HG03565 (cell line): ENCODE measurements around the gene REC114.
"Not testable (repeated sequence)": the region's sequence is repeated elsewhere in the genome, so short reads cannot be mapped to it uniquely, and the experiment has no call there.

ENCODE experiments used
- ATAC-seq: cut with Tn5 transposase; IDR thresholded peaks from one replicate; pipeline ENCODE4 v1.9.1; 2021; ENCODE audit warnings: mild to moderate bottlenecking, moderate library complexity; ENCODE audit not compliant: unreplicated experiment

The REC114 gene

DNA sequence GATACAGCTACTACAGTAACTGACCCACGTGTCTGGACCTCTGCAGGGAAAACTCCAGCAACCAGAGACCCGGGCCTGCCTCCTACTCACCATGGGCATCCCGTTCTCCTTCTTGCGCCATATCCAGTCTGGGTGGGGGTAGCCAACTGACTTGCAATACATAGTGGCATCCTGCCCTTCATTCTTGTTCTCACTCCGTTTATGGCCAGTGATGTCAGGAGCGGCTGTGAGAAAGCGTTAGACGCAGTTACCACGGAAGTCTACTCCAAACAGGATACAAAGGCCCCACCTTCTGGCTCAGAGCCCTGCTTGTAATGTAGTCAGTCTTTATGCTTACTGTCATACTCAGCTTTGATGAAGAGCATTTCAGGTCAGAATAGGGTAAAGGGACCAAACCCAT lies 130.6 kb downstream of the REC114 start:
- no peak for ATAC-seq

DNA sequence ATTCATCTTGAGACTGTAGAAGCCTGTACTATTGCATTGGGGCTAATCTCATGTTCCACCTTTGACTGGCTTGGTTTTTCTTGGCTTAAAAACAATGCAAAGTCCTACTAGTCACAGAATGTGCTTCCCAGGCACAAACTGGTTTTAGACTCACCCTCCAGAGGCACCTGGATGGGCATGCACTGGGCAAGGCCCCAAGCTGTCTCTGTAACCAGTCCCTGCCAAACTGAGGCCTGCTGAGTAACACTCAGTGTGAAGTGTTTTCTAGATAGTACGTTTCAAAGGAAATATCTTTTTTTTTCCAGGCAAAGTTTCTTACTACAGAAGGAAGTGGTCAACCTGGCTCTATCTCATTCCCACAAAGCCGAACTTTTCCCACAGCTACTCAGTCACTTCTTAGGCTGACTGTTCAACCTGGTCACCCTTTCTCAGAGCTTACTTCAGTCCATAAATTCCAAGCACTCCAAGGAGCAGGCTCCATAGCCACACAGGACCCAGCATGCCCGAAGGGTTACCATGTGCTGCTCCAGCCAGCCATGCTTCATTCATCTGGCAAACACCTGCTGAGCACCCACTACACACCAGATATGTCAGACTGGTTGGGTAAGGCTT lies 132.8 kb downstream of the REC114 start:
- ATAC-seq, result no peak

DNA sequence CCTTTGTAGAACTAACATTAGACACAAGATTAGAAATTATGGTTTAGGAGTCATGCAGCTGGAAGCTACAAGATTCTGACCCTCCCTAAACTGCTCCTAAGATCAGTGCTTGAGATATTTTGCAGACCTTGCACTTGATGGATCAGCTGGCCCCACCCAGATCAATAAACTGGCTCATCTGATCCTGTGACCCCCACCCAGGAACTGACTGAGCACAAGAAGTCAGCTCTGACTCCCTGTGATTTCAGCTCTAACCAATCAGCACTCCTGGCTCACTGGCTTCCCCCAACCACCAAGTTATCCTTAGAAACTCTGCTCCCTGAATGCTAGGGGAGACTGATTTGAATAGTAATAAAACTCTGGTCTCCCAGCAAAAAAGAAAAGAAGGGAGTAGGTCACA lies 134.6 kb downstream of the REC114 start:
- not testable (repeated sequence) for ATAC-seq

DNA sequence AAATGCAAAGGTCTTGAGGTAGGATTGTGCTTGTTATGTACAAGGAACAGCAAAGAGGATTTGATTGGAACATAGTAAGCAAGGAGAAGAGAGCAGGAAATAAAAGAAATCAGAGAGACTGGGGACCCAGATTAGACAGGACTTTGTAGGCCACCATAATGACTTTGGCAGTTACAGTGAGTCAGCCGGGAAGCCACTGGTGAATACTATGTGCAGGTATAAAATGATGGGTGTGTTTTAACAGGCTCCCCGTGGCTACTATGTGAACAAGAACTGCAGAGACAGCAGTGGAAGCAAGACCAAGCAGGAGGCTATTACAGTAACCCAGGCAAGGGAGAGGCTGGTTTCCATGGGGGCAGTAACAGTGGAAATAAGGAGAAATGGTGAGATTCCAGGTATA lies 135.1 kb downstream of the REC114 start:
- no peak for ATAC-seq

DNA sequence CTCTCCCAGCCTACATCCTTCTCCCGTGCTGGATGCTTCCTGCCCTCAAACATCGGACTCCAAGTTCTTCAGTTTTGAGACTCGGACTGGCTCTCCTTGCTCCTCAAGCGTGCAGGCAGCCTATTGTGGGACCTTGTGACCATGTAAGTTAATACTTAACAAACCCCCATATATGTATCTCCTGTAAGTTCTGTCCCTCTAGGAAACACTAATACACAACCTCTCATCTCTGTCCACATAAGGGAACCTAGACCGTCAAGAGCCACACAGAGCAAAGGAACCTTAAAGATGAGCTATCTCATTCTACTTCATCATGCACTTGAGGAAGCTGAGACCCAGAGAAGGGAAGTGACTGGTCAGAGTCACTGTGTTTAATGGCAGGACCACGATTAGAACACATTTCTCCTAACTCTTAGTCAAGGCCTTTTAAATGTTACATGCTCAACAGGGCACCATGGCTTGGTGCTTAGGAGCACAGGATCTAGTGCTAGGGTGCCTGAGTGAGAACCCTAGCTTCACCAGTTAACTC lies 140.0 kb downstream of the REC114 start:
- ATAC-seq, result no peak

DNA sequence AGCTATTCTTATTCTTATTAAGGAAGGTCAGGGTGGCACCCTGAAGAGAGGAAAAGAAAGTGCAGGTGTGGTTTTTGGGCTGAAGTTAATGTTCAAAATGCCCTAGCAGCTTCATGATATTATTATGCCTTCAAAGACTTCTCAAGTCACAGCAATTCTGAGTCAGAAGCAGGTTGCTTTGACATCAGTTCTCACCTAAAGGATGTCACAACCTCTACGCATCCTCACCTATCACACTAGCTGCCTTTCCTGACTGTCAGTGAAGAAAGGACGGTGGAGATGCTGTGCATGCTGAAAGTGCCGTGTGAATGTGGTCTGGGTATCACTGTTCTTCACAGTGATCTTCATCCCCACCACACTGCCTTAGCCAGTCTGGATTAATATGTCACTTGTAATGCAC lies 140.6 kb downstream of the REC114 start:
- ATAC-seq, result no peak

DNA sequence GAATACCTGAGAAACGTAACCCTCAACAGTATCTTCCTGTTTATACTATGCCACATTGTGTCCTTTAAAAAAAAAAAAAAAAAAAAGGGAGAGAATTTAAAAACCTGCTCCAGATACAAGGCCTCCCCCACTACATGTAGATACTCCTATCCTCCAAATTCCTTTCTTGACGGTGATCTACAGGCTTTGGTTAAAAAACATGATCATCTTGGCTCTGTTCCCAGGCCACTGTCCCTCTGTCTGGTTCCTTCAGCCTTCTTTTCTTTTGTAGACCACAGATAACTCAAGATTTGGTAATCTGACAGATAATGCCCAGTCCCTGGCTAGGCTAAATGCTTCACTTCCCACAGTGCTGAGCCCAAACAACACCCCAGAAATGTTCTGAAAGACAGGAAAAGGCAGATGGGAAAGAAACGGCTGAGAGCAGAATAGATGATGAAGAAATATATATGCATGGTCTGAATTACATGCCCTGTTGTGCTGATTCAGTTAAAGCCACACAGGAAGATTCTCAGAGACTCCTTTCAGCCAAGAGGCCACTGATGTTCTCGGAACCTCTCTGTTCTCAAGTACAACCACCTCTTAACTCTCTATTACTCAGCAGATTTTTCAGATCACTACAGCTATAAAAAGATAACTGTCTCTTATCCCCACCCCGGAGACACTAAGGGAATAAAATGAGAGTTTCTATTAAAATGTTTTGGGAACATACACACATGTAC lies 141.9 kb downstream of the REC114 start:
- ATAC-seq, result no peak

DNA sequence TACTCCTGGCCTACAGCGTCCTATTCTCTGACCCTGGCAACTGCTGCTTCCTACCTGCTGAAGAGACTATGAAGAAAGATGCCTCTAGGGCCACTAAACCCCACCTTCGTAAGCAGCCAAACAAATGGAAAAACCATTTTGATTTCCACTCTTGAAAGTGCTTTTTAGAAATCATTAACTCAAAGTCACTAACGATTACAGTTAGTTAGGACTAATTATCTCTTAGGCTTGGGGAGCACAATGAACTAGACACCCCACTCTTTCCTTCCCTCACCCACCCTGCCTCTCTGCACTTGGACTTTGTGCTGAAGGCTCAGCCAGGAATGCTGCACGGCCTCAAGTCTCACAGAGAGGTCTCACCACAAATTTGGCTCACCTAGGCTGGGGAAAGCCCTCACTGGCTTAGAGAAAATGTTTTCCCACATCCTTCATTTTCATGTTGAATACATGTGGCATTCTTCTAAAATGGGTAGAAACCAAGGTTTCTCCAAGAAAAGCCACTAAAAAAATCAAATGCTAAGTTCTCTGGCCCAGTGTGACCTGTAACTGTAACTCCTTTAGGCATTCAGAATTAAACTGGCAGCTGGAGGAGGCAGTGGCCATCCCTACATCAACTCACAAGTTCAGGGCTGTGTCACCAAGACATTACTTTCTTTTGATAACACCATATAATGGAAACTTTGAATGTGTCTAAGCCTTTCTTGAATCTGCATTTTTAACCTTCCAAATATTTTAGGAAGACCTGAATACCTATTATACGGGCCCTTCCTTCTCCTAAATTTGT lies 143.1 kb downstream of the REC114 start:
- ATAC-seq, result no peak

DNA sequence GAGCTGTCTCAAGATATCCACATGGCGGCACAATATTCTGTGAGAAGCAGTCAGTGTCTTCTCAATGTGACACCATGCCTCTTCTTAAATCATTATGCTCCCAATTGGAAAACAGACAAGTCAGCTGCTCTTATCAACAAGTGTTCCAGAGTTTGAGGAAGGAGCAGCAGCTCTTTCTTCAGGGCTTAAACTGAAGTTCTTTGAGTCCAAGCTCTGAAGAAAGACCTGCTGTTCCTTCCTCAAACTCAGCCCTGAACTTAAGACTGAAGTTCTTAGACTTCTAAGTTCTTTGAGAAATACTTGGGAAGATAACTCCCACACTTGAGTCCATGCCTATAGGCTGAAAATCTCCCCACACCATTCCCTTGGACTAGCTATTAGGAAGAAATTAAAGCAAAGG lies 146.8 kb downstream of the REC114 start:
- ATAC-seq, result no peak

DNA sequence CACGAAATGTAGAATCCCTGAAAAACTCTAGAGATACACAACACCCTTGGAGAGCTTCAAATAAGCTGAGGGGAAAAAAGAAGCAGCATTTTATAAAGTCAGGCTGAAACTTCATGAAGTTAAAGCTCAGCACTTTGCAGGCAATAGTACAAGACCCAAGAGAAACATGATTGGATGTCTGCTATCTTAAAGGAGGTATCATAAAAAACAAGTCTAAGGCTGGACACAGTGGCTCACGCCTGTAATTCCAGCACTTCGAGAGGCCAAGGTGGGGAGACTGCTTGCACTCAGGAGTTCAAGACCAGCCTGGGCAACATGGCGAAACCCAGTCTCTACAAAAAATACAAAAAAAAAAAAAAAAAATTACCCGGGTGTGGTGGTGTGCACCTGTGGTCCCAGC lies 147.3 kb downstream of the REC114 start:
- no peak for ATAC-seq

DNA sequence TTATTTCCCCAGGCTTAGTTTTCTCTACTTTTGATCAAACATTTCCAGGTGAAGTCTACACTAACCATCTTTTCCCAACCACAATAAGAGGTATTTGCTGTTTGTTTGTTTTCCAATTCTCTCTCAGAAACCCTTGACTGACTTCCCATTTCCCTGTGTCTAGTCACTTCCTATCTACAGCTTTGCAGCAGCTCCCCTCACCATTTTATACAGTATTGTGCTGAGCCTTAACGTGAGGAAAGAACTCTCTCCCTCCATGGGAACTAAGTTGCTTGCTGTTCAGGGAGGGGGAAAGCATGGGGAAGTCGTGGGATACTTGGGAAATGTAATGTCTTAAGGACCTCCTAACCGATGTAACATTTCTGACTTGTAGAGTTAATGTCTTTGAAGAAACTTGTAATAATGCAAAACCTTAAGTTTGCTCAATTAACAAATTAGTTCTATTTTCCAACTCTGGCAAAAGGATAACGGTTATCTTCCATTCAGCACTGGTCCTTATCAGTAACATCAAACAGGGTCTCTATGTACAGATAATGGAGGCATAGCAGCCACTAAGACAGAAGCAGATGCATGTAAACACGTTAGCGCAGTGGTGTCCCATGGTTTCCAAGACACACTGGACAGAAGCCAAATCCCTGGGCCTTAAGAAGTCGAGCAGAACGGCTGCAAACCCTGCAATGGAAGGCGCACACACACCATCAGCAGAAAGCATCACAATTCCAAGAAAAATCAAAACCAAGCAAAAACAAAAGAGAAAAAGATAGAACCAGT lies 150.5 kb downstream of the REC114 start:
- no peak for ATAC-seq

DNA sequence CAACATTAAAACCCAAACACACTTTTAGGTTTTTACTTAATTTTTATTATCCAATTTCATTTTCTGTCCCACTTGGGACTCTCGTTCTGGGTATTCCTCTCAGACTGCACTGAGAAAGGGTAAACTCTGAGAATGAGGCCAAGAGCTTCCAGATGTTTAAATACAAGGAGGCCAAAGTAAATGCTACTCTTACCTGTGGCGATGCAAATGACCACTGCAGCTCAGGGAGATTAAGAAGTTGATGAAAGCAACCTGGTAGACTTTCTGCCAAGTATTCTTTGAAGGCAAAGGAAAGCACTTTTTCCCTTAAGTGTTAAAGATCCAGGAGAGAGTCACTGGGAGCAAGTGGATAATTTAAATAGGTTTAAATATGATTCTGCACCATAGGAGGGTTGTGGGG lies 151.1 kb downstream of the REC114 start:
- no peak for ATAC-seq

DNA sequence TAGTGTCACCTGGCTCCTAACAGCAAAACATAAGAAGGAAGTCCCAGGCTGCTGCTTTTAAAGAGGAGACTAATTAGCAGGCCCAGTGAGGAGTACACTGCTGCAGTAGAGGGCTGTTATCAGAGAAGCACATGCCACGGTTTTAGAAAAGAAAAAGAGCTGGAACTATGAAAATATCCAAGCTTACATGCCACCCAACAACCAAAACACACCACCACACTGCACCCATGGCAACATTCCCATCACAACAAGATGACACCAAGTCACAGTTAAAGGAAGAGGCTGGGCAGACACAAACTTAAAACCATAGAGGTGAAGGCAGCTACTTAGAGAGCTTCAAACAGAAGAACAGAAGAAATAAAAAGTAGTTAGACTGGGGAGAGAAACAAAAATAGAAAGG lies 153.2 kb downstream of the REC114 start:
- no peak for ATAC-seq

DNA sequence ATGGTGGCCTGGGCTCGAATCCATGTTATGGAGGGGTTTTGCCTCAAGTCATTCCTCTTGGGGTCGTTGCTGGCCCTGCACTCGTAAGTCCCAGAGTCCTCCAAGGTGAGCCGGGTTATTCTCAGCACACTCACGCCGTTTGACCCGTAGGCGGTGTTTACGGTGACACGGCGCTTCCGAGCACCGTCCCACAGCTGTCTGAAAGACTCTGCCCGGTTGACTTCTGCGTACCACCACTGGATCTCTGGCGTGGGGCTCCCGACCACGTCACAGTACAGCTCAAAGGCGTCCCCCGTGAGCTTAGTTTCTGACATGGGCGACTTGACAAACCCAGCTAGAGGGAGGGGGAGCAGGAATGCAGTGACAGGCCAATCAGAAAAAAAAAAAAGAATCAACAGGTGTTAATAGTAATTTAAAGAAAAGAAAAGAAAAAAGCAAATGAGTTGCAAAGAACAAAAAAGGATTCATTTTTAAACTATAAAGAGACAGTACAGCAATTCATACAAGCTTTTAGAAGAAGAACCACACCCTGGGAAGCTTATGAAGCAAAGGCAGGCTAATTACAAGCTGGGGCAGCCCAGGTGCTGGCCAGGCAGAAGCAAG lies 154.2 kb downstream of the REC114 start:
- ATAC-seq, result no peak

DNA sequence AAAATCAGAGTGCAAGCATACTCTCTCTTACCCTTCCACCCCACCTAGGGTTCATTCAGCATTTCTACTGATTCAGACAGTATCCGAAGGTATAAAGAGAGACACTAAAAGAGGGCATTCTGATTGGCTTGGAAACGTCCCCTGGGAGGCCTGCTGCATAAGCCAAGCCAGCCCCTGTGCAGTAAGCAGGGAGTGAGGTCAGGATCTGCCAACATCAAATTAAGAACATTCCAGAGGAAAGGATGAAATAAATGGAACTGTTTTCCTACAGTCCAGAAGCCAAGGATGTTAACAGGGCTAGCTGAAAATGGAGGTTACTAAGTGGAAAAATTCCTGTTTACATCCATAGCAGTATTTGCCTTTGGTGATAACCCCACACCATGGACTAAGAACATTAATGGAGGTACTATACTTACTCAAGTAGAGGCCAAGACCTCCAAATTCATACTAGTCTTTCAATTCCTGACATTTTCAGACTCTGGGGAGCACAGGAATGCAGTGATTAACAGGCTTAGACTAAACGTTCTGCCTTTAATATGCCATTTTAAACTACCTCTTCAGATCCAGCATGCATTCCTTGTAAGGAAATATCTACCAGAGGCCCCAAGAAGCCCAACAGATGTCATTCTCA lies 155.7 kb downstream of the REC114 start:
- no peak for ATAC-seq

DNA sequence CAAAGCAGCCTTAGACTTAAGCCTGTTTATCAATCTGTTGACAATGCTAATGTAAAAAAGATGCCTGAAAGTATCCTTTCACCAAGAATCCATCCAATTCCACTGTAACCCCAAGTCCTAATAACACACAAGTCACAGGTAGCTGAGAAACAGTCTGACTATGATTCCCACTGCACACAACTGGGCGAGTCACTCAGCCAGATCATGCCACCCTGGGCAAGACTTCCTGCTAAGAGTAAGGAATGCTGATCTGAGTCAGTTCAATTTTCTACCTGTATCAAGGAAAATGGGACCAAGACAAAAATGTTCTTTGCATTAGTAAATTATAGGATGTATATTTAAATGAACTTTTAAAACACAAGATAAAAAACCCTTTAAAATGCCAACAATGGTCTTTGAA lies 157.0 kb downstream of the REC114 start:
- no peak for ATAC-seq

DNA sequence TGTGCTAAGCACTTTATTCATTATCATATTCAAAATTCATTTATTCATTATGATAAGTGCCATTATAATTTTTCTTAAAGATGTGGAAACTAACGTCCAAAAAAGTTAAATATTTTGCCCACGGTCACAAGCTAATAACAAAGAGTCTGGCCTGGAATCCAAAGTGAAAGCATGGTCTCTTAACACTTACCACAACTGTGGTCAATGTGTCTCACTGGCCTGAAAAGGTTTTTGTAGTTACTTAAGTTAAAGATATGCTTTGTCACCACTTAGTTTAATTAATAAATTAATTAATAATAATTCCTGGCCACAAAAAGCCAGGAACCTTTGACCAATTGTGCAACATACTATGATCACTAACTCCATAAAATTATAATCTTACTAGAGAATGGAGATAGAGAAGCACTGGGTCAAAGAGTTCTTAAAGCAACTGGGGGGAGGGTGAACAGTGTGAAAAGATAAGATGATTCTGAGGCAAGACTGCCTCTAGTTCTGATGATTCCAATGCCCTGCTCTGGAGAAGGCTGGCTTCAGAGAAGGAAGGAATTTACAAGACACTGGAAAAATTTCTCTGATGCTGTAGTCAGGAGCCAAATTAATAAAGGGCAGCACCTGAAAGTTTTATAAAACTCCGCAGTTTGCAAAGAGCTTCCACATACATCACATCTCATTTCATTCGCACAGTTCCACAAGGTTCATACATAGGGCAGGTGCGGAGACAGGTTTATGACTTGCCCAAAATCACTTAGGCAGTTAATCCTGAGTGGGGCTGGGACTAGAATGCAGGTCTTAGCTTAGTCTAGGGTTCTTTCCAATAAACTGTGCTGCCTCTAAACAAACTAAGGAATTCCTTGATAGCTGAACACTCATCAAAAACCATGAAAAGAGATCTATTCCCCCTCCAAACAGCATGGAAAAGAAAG lies 157.7 kb downstream of the REC114 start:
- ATAC-seq, result no peak

DNA sequence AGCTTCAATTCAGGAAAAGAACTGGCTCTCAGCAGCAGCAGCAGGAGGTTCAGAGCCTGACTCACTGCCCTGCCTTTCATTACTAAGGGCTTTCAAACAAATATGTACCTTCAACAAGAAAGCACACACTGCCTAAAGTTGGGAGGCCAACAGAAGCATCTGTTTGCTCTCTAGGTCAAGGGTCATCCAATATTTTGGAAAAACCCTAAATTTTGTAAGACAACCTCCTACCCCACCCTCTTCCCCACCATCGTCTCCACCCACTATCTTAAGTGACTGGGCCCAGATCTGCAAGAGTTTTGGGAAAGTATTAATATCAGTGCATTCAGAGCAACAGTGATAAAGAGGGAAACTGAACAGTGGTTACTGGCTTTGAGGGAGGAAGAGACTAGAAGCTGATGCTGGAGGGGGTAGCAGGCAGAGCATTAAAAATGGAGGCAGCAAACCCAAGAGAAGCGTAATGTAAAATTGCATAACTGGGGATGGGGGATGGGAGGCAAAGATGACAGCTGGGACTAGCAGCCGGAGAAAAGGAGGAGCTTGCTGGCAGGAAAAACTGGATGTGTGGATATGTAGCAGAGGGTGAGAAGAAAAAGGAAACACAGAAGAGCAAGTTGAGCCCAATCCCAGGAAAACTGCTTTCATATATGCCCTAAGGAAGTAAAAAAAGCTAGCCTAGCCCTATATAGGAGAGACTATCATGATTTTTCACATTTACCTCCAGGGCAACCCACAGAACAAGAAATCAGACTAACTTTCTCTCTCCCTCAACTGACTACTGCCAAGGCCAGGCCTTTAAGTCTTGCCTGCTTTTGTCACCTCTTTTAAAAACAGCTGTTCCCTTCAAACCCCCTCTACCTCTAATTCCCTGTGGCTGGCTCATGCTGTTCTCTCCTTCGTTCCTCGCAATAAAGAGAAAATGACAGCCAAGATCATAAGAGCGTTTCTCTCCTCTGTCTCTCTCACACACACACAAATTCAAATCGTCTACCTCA lies 158.8 kb downstream of the REC114 start:
- ATAC-seq, result no peak
